Transverse colon (tissue), 3 donors: ENCODE results near the gene SREBF1.

Source experiments
- POLR2A ChIP-seq: fragments of 450-650 bp; IDR thresholded peaks from one replicate; pipeline ENCODE4 v1.6.1; 2016; ENCODE audit warnings: antibody characterized with exemption, mild to moderate bottlenecking, moderate library complexity
- TF ChIP-seq, protein P1 (sequence below), 5 experiments: fragments of 200-600 bp in 3 of 5; fragments of 450-650 bp in 2 of 5; sonication (generic) in 3 of 5; IDR thresholded peaks; 1 replicate in 2 of 5; 2 replicates in 3 of 5; pipeline ENCODE4 v1.5.1; 2016 to 2017; ENCODE audit warnings: antibody characterized with exemption in 5 of 5, inconsistent platforms in 3 of 5, mild to moderate bottlenecking in 2 of 5, moderate library complexity in 1 of 5

- TF ChIP-seq POLR2A: no peak
- TF ChIP-seq, protein P1, sequence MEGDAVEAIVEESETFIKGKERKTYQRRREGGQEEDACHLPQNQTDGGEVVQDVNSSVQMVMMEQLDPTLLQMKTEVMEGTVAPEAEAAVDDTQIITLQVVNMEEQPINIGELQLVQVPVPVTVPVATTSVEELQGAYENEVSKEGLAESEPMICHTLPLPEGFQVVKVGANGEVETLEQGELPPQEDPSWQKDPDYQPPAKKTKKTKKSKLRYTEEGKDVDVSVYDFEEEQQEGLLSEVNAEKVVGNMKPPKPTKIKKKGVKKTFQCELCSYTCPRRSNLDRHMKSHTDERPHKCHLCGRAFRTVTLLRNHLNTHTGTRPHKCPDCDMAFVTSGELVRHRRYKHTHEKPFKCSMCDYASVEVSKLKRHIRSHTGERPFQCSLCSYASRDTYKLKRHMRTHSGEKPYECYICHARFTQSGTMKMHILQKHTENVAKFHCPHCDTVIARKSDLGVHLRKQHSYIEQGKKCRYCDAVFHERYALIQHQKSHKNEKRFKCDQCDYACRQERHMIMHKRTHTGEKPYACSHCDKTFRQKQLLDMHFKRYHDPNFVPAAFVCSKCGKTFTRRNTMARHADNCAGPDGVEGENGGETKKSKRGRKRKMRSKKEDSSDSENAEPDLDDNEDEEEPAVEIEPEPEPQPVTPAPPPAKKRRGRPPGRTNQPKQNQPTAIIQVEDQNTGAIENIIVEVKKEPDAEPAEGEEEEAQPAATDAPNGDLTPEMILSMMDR (IDR thresholded peaks at IDR 0.05): no peak
Observed at GRCh38 chr17:17813725-17814095, 23.1 kb downstream of the SREBF1 start.
